ENCODE data around the gene TIMP2. TPM values are rescaled to one million over a fixed set of nuclear protein-coding genes. Genes with fewer than 3 reads are reported as not detected.

The TIMP2 gene
- total RNA-seq, 2 experiments from 2014 or later = 6.2 to 7.0 TPM

DNA sequence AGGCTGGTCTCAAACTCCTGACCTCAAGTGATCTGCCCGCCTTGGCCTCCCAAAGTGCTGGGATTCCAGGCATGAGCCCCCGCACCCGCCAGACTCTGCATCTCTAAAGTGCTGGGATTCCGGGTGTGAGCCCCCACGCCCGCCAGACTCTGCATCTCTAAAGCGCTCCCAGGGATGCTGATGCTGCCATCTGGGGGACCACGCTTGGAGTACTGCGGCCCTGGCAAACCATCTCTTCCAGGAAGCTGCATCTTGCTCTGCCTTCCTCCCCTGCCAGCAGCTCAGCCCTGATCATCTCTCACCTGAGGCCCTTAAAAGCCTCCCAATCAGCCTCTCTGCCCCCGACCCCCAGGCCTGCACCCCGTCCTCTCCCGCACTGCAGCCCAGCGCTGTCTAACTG lies 26.2 kb downstream of the TIMP2 start:
- H3K9me3 Mint-ChIP-seq = no peaks in the 10 kb centered on the region
- peaks cover 5% of the 10 kb centered on the region for H3K4me1 ChIP-seq (ENCODE audit: insufficient read depth, low read length)
- no peak for TF ChIP-seq CTCF (IDR thresholded peaks at IDR 0.05)
- H3K27ac ChIP-seq (ENCODE audit: low read depth in 1 of 2, low read length in 2 of 2) = no peak overlapping the region
- no peaks in the 10 kb centered on the region for H3K9me3 ChIP-seq (ENCODE audit: control insufficient read depth in 1 of 2, insufficient read depth in 1 of 2, low read length in 2 of 2)
- no peaks in the 10 kb centered on the region for H3K27me3 Mint-ChIP-seq
- POLR2A ChIA-PET = no interaction called here
- no peaks in the 10 kb centered on the region for H3K36me3 ChIP-seq (ENCODE audit: insufficient read depth, low read length)
- H3K4me3 ChIP-seq (ENCODE audit: low read length) = no peak overlapping the region
- no peak for DNase-seq
- intact Hi-C loops (cut with DNase I, micrococcal nuclease) = no loop called here
- no peak overlapping the region for H3K4me3 Mint-ChIP-seq
- no peak for ATAC-seq (ENCODE audit: poor library complexity)
- H3K27me3 ChIP-seq (ENCODE audit: control insufficient read depth in 1 of 2, insufficient read depth in 2 of 2, low read length in 2 of 2) = no peaks in the 10 kb centered on the region
- CTCF ChIA-PET = no interaction called here
- H3K36me3 Mint-ChIP-seq (ENCODE audit: low read depth) = no peaks in the 10 kb centered on the region
- H3K27ac Mint-ChIP-seq = no peak overlapping the region
- peaks cover 5% of the 10 kb centered on the region for H3K4me1 Mint-ChIP-seq (ENCODE audit: low read depth)

DNA sequence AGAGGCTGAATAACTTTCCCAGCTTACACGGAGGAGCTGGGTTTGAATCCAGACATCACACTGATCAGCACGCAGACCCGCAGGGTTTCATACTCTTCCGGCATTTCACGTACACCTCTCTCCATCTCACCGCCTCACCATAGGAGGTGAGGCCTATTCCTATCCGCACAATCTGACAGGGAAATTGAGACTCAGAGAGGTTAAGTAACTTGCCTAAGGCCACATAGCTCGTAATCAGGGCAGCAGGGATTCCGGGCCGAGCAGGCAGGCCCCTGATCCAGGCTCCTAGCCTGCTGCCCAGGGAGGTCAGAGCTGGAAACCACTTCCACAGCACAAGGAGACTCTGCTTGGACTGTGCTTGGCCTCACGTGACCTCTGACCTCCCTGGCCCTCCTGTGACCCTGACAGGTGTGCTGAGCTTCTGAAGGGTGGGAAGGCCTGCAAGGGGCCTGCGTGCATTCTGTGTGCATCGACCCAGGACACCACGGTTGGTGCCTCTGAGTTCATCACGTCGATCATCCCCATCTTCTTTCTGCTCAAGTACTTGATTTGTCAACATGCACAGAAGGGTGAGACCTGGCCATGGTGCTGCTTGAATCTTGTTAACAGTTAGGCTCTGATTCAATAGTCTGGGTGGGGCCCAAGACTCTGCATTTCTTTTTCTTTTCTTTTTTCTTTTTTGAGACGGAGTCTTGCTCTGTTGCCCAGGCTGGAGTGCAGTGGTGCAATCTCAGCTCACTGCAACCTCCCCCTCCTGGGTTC lies 26.9 kb downstream of the TIMP2 start:
- CTCF ChIA-PET = no interaction called here
- Histone ChIP-seq H3K27me3 (ENCODE audit: control insufficient read depth in 1 of 2, insufficient read depth in 2 of 2, low read length in 2 of 2) (no peaks in the 10 kb centered on the region), H3K4me1 (ENCODE audit: insufficient read depth, low read length) (peaks cover 1% of the 10 kb centered on the region), H3K36me3 (ENCODE audit: insufficient read depth, low read length) (no peaks in the 10 kb centered on the region), H3K27ac (ENCODE audit: low read depth in 1 of 2, low read length in 2 of 2) (no peak overlapping the region), H3K9me3 (ENCODE audit: control insufficient read depth in 1 of 2, insufficient read depth in 1 of 2, low read length in 2 of 2) (no peaks in the 10 kb centered on the region), H3K4me3 (ENCODE audit: low read length) (no peak overlapping the region)
- Mint-ChIP-seq H3K9me3 (no peaks in the 10 kb centered on the region), H3K36me3 (ENCODE audit: low read depth) (no peaks in the 10 kb centered on the region), H3K27me3 (no peaks in the 10 kb centered on the region), H3K4me3 (no peak overlapping the region), H3K27ac (no peak overlapping the region), H3K4me1 (ENCODE audit: low read depth) (no peaks in the 10 kb centered on the region)
- TF ChIP-seq CTCF (IDR thresholded peaks at IDR 0.05) = no peak
- POLR2A ChIA-PET = no interaction called here
- DNase-seq (no peak), ATAC-seq (ENCODE audit: poor library complexity) (no peak)
- intact Hi-C loops (cut with DNase I, micrococcal nuclease) = no loop called here

DNA sequence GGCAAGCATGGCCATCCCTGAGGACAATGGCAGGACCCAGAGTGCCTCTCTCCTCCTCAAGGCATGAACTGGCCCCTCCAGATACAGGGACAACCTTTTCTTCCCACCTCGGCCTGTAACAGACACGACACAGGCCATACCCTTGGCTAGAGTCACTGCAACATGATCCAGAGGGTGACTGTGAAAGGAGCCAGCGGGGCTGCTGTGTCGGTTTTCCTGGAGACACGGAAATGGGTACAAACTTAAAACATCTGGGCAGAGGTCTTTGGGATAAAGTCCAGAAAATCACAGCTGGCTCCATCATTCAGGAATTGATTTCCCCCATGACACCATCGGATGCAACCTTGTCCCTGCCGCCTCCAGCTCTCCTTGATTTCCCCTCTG lies 27.5 kb downstream of the TIMP2 start:
- intact Hi-C loops (cut with DNase I, micrococcal nuclease) = no loop called here
- H3K27ac Mint-ChIP-seq = no peak overlapping the region
- no peak overlapping the region for H3K4me3 Mint-ChIP-seq
- CTCF ChIA-PET = no interaction called here
- no peaks in the 10 kb centered on the region for H3K36me3 Mint-ChIP-seq (ENCODE audit: low read depth)
- H3K27me3 ChIP-seq (ENCODE audit: control insufficient read depth in 1 of 2, insufficient read depth in 2 of 2, low read length in 2 of 2) = no peaks in the 10 kb centered on the region
- H3K36me3 ChIP-seq (ENCODE audit: insufficient read depth, low read length) = no peaks in the 10 kb centered on the region
- no peak overlapping the region for H3K4me3 ChIP-seq (ENCODE audit: low read length)
- ATAC-seq (ENCODE audit: poor library complexity) = no peak
- no peaks in the 10 kb centered on the region for H3K27me3 Mint-ChIP-seq
- H3K4me1 ChIP-seq (ENCODE audit: insufficient read depth, low read length) = peaks cover 3% of the 10 kb centered on the region
- DNase-seq = no peak
- H3K9me3 Mint-ChIP-seq = no peaks in the 10 kb centered on the region
- H3K9me3 ChIP-seq (ENCODE audit: control insufficient read depth in 1 of 2, insufficient read depth in 1 of 2, low read length in 2 of 2) = no peaks in the 10 kb centered on the region
- H3K4me1 Mint-ChIP-seq (ENCODE audit: low read depth) = peaks cover 4% of the 10 kb centered on the region
- POLR2A ChIA-PET = no interaction called here
- H3K27ac ChIP-seq (ENCODE audit: low read depth in 1 of 2, low read length in 2 of 2) = no peak overlapping the region
- TF ChIP-seq CTCF (IDR thresholded peaks at IDR 0.05) = no peak
